ENCODE data around the gene SKIC8. TPM values are rescaled to one million over a fixed set of nuclear protein-coding genes. Genes with fewer than 3 reads are reported as not detected.
A peak's percentile ranks its signal among the peaks of the same experiment; 100 is the strongest.

The SKIC8 gene
- total RNA-seq, 1 donor from 2014 or later: 46.0 TPM

DNA sequence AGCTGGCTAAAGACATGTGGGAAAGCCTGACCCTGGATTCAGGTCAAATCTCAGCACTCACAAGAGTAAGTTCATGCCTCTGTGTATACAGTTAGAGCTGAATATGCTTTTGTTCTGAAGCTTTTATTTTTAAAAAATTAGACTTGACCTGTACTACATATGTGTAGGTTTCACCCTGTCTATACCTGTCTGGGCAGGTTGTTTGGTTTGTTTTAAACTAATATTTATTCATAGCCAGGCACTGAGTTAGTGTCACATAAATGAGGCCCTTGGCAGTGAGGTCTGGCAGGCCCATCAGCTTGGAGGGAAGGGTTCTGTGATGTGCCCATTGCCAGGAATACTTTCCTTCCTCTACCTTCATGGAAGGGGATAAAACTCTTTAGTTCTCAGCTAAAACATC lies 33.2 kb downstream of the SKIC8 start:
- Mint-ChIP-seq H3K36me3 (ENCODE audit: low read depth) (no peaks in the 10 kb centered on the region), H3K9me3 (no peaks in the 10 kb centered on the region), H3K27ac (no peak overlapping the region), H3K4me3 (peak overlapping the region; percentile 84), H3K4me1 (peaks cover 13% of the 10 kb centered on the region), H3K27me3 (no peaks in the 10 kb centered on the region)
- ChIA-PET CTCF (interaction anchor here (1.0 to 1.1 kb wide), 2 partner anchors 158 to 356 kb away, joined by 3 read pairs; no protein-coding TSS in a partner anchor), POLR2A (interaction anchor here (0.6 to 2.8 kb wide), 3 partner anchors 33 to 606 kb away, joined by 6 to 16 read pairs (median 10); partner anchors contain the start of genes IREB2, MORF4L1 and SKIC8)
- TF ChIP-seq, protein P1, sequence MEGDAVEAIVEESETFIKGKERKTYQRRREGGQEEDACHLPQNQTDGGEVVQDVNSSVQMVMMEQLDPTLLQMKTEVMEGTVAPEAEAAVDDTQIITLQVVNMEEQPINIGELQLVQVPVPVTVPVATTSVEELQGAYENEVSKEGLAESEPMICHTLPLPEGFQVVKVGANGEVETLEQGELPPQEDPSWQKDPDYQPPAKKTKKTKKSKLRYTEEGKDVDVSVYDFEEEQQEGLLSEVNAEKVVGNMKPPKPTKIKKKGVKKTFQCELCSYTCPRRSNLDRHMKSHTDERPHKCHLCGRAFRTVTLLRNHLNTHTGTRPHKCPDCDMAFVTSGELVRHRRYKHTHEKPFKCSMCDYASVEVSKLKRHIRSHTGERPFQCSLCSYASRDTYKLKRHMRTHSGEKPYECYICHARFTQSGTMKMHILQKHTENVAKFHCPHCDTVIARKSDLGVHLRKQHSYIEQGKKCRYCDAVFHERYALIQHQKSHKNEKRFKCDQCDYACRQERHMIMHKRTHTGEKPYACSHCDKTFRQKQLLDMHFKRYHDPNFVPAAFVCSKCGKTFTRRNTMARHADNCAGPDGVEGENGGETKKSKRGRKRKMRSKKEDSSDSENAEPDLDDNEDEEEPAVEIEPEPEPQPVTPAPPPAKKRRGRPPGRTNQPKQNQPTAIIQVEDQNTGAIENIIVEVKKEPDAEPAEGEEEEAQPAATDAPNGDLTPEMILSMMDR (IDR thresholded peaks at IDR 0.05): no peak
- DNase-seq: no peak
- intact Hi-C loops (cut with micrococcal nuclease): loop anchor here (10.0 kb wide), 1 partner anchor 159 kb away; no protein-coding TSS in a partner anchor
- ATAC-seq (ENCODE audit: low read depth): no peak

- intact Hi-C loops (cut with micrococcal nuclease): loop anchor here (2.0 to 10.0 kb wide), 2 partner anchors 33 to 159 kb away; partner anchors contain the start of gene SKIC8
- H3K4me3 Mint-ChIP-seq: peak overlapping the region; percentile 84
- no peaks in the 10 kb centered on the region for H3K36me3 Mint-ChIP-seq (ENCODE audit: low read depth)
- no peak for ATAC-seq (ENCODE audit: low read depth)
- DNase-seq: no peak
- H3K4me1 Mint-ChIP-seq: peaks cover 13% of the 10 kb centered on the region
- CTCF ChIA-PET: interaction anchor here (1.0 to 1.1 kb wide), 2 partner anchors 158 to 356 kb away, joined by 3 read pairs; no protein-coding TSS in a partner anchor
- POLR2A ChIA-PET: interaction anchor here (0.6 to 2.8 kb wide), 4 partner anchors 33 to 607 kb away, joined by 5 to 16 read pairs (median 8); partner anchors contain the start of genes IREB2, MORF4L1, PSMA4 and SKIC8
- H3K27ac Mint-ChIP-seq: peak overlapping the region; percentile 14
- TF ChIP-seq, protein P1 (IDR thresholded peaks at IDR 0.05): no peak
- no peaks in the 10 kb centered on the region for H3K27me3 Mint-ChIP-seq
- no peaks in the 10 kb centered on the region for H3K9me3 Mint-ChIP-seq
These were observed 33.6 kb downstream of the SKIC8 start for GRCh38 chr15:78265752-78266224.

DNA sequence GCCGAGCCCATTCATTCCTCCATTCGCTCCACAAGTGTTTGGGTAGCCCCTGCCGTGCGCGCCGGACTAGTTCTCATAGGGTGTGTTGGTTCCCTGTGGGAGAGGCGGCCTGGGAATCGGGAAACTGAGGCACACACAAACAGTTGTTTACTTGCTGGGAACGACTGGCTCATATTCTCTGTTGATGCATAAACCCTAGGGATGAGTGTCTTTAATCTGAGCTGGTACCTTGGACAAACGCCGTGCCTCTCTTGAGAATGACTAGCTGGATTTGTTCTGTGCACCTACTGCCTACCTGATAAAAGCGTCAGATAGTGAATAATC lies 34.3 kb downstream of the SKIC8 start:
- DNase-seq (no peak), ATAC-seq (ENCODE audit: low read depth) (no peak)
- no peaks in the 10 kb centered on the region for H3K36me3 Mint-ChIP-seq (ENCODE audit: low read depth)
- H3K9me3 Mint-ChIP-seq: no peaks in the 10 kb centered on the region
- H3K27ac Mint-ChIP-seq: peak overlapping the region; percentile 70
- H3K4me1 Mint-ChIP-seq: peaks cover 13% of the 10 kb centered on the region
- intact Hi-C loops (cut with micrococcal nuclease): loop anchor here (2.0 to 10.0 kb wide), 2 partner anchors 34 to 160 kb away; partner anchors contain the start of gene SKIC8
- no peaks in the 10 kb centered on the region for H3K27me3 Mint-ChIP-seq
- ChIA-PET POLR2A (interaction anchor here (1.6 to 2.8 kb wide), 3 partner anchors 34 to 275 kb away, joined by 5 to 16 read pairs (median 10); partner anchors contain the start of genes IREB2, PSMA4 and SKIC8), CTCF (no interaction called here)
- TF ChIP-seq, protein P1 (IDR thresholded peaks at IDR 0.05): no peak
- H3K4me3 Mint-ChIP-seq: peak overlapping the region; percentile 84

GRCh38 chr15:78264304-78265136 lies 34.9 kb downstream of the SKIC8 start, which contains the start of gene DNAJA4:
Gene DNAJA4 (plus strand): TSS chr15:78264562. CDS start chr15:78264764, 202 bp downstream.
- DNase-seq (peak; percentile 46), ATAC-seq (ENCODE audit: low read depth) (peak; percentile 72)
- TF ChIP-seq, protein P1 (IDR thresholded peaks at IDR 0.05): no peak
- peak within 1 kb of the TSS; percentile 70 for H3K27ac Mint-ChIP-seq
- ChIA-PET POLR2A (interaction anchor here (1.6 to 2.8 kb wide), 3 partner anchors 34 to 275 kb away, joined by 5 to 16 read pairs (median 10); partner anchors contain the start of genes IREB2, PSMA4 and SKIC8), CTCF (interaction anchor here (0.9 kb wide), 1 partner anchor 151 kb away, joined by 4 read pairs; no protein-coding TSS in a partner anchor)
- intact Hi-C loops (cut with micrococcal nuclease): loop anchor here (2.0 to 10.0 kb wide), 2 partner anchors 34 to 160 kb away; partner anchors contain the start of gene SKIC8
- no peaks in the 10 kb centered on the region for H3K27me3 Mint-ChIP-seq
- H3K4me1 Mint-ChIP-seq: peaks cover 13% of the 10 kb centered on the region
- peak within 1 kb of the TSS; percentile 84 for H3K4me3 Mint-ChIP-seq
- H3K36me3 Mint-ChIP-seq (ENCODE audit: low read depth): no peaks in the 10 kb centered on the region
- H3K9me3 Mint-ChIP-seq: no peaks in the 10 kb centered on the region

All from activated B cell treated with CpG ODN at 0.5 μM for 24 hours (primary cell).